GM12874 (cell line): ENCODE data around the gene AKNA.

ENCODE experiments used
- TF ChIP-seq, protein P1 (sequence below): IDR thresholded peaks from 2 replicates; pipeline ENCODE4 v1.5.1; 2011; ENCODE audit warnings: low read depth, mild to moderate bottlenecking, control low read depth, low read length, moderate library complexity; ENCODE audit not compliant: insufficient read depth

AKNA gene

DNA sequence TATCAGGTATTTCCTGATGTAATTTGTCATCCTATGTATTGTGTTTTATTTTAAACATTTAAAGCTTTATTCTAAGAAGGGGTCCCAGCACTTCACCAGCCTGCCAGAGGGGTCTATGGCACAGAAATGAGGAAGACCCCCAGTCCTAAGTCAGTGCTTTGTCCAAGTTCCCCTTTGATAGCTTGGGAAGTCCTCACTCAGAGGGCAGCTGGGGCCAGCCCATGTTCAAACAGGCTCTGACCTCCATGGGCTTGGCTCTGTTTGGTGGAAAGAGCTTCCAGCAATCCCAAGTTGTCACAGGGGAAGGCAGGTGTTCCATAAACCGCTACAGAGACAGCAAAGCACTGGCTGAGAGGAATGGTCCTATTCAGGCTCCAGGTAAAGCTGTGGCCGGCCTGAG is 26.6 kb upstream of the AKNA start:
- TF ChIP-seq, protein P1, sequence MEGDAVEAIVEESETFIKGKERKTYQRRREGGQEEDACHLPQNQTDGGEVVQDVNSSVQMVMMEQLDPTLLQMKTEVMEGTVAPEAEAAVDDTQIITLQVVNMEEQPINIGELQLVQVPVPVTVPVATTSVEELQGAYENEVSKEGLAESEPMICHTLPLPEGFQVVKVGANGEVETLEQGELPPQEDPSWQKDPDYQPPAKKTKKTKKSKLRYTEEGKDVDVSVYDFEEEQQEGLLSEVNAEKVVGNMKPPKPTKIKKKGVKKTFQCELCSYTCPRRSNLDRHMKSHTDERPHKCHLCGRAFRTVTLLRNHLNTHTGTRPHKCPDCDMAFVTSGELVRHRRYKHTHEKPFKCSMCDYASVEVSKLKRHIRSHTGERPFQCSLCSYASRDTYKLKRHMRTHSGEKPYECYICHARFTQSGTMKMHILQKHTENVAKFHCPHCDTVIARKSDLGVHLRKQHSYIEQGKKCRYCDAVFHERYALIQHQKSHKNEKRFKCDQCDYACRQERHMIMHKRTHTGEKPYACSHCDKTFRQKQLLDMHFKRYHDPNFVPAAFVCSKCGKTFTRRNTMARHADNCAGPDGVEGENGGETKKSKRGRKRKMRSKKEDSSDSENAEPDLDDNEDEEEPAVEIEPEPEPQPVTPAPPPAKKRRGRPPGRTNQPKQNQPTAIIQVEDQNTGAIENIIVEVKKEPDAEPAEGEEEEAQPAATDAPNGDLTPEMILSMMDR: no peak

DNA sequence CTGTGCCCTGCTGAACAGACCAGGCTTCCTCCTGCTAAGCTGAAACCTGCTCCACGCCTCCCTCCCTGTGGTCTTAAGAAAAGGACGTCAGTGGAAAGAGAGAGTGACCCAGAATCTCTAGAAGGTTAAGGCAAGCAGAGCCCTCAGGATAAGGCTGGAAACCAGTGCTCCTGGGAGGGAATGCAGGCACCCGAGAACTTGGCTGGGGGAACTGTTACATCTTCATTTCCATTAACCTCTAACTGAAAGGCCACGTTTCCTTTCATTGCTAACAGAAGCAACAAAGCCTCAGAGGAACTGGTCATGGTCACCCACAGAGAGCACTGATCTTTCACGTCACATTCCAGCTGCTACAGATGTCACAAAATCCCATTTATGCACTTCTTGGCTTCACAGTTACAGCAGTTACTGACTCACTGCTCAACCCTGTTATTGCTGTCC is 26.1 kb upstream of the AKNA start:
- TF ChIP-seq, protein P1: no peak

DNA sequence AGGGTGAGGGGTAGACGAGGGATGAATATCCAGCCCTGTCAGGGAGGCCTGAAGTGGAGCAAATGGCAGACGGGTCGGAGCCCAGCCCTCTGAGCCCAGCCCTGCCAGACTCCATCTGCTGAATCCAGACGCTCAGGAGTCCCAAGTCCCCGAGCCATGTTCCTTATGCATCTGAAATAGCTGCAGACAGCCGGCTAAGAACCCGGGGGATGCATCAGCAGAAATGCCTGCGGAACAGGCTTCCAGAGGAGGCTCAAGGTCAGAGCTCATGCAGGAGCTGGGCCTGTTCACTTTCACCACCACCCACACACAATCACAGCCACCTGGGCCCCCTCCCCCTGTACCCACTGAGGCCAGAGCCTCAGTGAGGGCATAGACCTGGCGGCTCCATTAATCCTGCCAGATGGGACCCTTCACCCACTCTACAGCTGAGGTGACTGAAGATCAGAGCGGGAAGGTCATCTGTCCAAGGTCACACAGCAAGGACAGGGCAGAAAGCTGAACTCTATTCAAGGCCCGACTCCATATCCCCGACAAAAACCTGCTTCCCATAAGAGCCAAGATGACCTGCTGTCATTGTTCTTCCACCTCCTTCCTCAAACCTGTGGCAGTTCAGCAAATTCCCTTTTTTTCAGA is 24.4 kb upstream of the AKNA start:
- TF ChIP-seq, protein P1: no peak

DNA sequence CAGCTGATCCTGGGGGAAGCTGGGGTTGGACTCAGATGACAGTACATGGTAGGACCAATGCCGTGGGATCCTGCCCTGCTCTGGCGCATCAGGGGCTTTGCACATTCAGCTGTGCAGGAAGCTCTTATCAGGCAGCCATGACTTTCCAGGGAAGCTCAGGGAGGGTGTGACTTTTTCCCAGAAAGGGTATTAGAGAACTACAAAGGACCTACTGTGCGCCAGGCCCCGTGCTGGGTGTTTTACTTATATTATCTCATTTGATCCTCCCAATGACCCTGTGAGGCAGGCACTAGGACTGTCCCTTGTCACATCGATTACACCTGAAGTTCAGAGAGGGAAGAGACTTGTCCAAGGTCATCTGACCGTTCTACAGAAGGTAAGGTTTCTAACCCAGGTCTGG is 23.7 kb upstream of the AKNA start:
- TF ChIP-seq, protein P1: no peak

DNA sequence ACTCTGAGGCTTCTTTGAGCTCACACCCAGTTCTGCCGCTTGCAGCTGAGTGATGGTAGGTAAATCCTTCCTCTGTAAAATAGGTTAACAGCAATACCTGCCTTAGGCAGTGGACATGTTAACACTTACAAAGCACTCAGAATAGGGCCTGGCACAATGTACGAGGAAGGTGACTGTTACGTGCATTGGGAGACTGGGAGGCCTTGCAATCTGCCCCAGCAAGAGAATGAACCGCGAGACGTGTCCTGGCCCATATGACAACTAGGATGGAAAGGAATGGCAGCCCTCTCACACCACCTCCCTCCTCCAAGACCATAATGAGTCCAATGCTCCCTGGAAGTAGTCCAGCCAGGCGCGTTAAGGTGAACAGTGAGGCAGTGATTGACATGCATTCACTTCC is 23.1 kb upstream of the AKNA start:
- TF ChIP-seq, protein P1: no peak

DNA sequence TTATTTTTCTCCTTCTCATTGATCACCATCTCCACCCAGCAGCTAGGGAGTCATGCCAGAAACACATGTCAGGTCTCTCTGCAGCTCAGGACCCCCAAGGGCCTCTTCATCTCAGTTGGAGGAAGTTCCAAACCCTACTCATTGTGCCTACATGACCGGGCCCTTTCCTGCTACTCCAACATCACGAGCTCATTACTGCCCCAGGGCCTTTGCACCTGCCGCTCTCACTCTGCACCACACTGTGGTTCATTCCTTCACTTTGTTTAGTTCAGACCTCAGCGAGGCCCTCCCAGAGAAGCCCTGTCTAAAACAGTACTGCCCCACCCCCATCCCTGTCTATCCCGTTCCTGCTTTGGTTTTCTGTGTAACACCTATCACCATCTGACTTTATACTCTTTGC is 22.1 kb upstream of the AKNA start:
- TF ChIP-seq, protein P1: no peak

DNA sequence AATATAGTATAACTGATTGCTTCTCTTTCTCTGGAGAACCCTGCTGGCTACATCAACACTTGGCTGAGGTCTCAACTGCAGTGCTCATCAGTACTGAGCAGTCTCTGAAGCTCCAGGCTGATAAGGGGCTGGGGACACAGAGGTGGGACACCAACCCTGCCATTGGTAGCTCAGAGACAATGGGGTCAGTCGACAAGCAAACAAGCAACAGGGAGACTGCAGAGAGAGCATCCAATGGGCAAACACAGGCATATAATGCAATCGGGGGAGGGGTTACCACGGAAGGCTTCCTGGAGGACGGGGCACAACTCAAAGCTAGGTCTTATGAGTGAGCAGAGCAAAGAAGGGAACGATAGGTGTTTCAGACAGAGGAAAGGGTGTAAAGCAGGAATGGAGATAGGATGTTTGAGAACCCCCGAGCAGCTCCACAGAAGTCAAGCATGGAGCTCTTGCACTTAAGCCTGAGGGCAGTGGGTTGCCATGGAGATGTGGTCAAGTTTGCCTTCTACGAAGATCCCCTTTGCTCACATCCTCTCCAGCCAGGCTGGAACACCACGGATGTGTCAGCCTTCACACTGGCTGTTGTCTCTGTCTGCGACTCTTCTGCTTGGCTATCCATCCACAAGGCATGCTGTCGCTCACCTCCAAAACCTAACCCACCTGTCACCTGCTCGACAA is 21.5 kb upstream of the AKNA start:
- TF ChIP-seq, protein P1: no peak
